ENCODE measurements around the gene RPL37A.
"Not testable (repeated sequence)": the region's sequence is repeated elsewhere in the genome, so short reads cannot be mapped to it uniquely, and the experiment has no call there.

Gene RPL37A

DNA sequence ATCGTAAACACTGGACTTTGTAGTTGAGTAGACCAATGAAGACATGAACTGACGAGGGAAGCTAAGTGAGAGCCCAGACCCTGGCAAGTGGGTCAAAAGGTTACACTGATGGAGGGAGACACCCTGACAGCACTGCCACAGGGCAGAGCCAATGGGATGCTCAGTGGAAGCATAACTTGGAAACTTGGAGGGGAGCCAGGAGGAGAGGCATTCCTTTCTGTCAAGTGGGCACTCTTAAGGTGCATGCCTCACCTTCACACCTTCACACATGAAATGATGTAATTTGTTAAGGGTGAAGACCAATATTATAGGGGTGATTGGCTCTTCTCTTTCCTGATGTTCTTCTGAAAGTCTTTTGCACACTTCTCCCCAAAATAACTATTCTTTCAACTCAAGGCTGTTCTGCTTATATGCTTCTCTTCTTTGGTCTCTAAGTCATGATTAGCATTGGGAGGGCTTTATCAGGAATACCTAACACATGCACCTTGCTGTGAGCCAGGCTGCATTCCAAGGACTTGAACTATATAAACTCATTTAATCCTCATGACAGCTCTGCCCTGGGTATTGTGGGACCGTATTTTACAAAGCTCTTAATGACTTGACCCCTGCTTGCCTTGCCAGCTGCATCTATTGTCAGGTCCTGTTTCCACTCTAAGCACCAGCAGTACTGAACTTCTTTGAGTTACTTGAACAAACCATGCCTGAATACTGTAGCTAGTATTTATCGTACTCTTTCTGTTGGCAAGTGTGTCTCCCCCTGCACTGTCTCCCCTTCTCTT, 19.0 kb downstream of the RPL37A start:
- Histone ChIP-seq H2AFZ (ENCODE audit: low read depth, low read length) (no peak overlapping the region), H4K20me1 (ENCODE audit: insufficient read depth, low read length) (no peaks in the 10 kb centered on the region), H3K36me3 (ENCODE audit: insufficient read depth, low read length) (peaks cover 11% of the 10 kb centered on the region), H3K4me2 (ENCODE audit: insufficient read depth, low read length) (no peak overlapping the region), H3K27ac (ENCODE audit: low read length) (peak overlapping the region; percentile 7), H3K4me1 (ENCODE audit: insufficient read depth, low read length) (peaks cover 19% of the 10 kb centered on the region), H3K79me2 (ENCODE audit: insufficient read depth, low read length) (peaks cover 27% of the 10 kb centered on the region), H3K9ac (ENCODE audit: low read depth, low read length) (no peak overlapping the region), H3K4me3 (ENCODE audit: low read depth in 1 of 2, low read length in 2 of 2) (no peak overlapping the region), H3K27me3 (ENCODE audit: insufficient read depth, low read length, poor library complexity) (no peaks in the 10 kb centered on the region), H3K9me3 (ENCODE audit: insufficient read depth, low read length, severe bottlenecking) (no peaks in the 10 kb centered on the region)
- no peak for DNase-seq
- ATAC-seq (ENCODE audit: insufficient read depth, low read depth), result no peak
- TF ChIP-seq CTCF (IDR thresholded peaks at IDR 0.05; ENCODE audit: borderline replicate concordance, extremely low read depth, low read length, poor library complexity, severe bottlenecking) (no peak), EZH2 (IDR thresholded peaks at IDR 0.05; ENCODE audit: borderline replicate concordance, low read depth, low read length, severe bottlenecking) (no peak)

DNA sequence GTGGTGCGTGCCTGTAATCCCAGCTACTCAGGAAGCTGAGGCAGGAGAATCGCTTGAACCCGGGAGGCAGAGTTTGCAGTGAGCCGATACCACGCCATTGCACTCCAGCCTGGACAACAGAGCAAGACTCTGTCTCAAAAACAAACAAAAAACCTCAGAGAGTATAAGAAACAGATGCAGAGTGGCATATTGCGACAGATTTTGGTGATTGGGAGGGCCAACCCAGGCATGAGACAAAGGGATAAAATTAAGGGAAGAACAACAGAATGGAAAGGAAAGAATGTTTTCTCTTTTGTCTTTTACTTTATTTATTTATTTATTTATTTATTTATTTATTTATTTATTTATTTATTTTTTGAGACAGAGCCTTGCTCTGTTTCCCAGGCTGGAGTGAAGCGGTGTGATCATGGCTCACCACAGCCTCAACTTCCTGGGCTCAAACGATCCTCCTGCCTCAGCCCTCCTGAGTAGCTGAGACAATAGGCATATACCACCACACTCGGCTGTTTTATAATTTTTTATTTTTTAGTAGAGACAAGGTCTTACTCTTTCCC, 20.0 kb downstream of the RPL37A start:
- Histone ChIP-seq H3K4me2 (ENCODE audit: insufficient read depth, low read length) (peak overlapping the region; percentile 38), H3K36me3 (ENCODE audit: insufficient read depth, low read length) (peaks cover 11% of the 10 kb centered on the region), H3K79me2 (ENCODE audit: insufficient read depth, low read length) (peaks cover 27% of the 10 kb centered on the region), H3K4me1 (ENCODE audit: insufficient read depth, low read length) (peaks cover 19% of the 10 kb centered on the region), H3K4me3 (ENCODE audit: low read depth in 1 of 2, low read length in 2 of 2) (0 out of 4 replicates have a peak overlapping the region, but pooled peaks of 1 of the 2 experiments have one; percentile 10), H3K27ac (ENCODE audit: low read length) (peak overlapping the region; percentile 71)
- H3K9ac ChIP-seq (ENCODE audit: low read depth, low read length); H4K20me1 ChIP-seq (ENCODE audit: insufficient read depth, low read length); H2AFZ ChIP-seq (ENCODE audit: low read depth, low read length); DNase-seq; H3K9me3 ChIP-seq (ENCODE audit: insufficient read depth, low read length, severe bottlenecking); H3K27me3 ChIP-seq (ENCODE audit: insufficient read depth, low read length, poor library complexity): not testable (repeated sequence)
- ATAC-seq (ENCODE audit: insufficient read depth, low read depth), result peak; percentile 35; the same call in 1 of the 3 replicates

GRCh38 chr2:216519154-216519762, 20.6 kb downstream of the RPL37A start:
- H3K79me2 ChIP-seq (ENCODE audit: insufficient read depth, low read length), result peaks cover 27% of the 10 kb centered on the region
- H3K9ac ChIP-seq (ENCODE audit: low read depth, low read length), result peak overlapping the region; percentile 17; the same call in 1 of the 2 replicates
- H4K20me1 ChIP-seq (ENCODE audit: insufficient read depth, low read length), result no peaks in the 10 kb centered on the region
- H3K36me3 ChIP-seq (ENCODE audit: insufficient read depth, low read length), result peaks cover 11% of the 10 kb centered on the region
- H2AFZ ChIP-seq (ENCODE audit: low read depth, low read length), result no peak overlapping the region
- no peak for TF ChIP-seq EZH2 (IDR thresholded peaks at IDR 0.05; ENCODE audit: borderline replicate concordance, low read depth, low read length, severe bottlenecking)
- TF ChIP-seq CTCF (IDR thresholded peaks at IDR 0.05; ENCODE audit: borderline replicate concordance, extremely low read depth, low read length, poor library complexity, severe bottlenecking), result peak; percentile 94
- no peaks in the 10 kb centered on the region for H3K9me3 ChIP-seq (ENCODE audit: insufficient read depth, low read length, severe bottlenecking)
- ATAC-seq (ENCODE audit: insufficient read depth, low read depth) (peak; percentile 94), DNase-seq (peak; percentile 79)
- peak overlapping the region; percentile 38 for H3K4me2 ChIP-seq (ENCODE audit: insufficient read depth, low read length)
- peaks cover 19% of the 10 kb centered on the region for H3K4me1 ChIP-seq (ENCODE audit: insufficient read depth, low read length)
- H3K27me3 ChIP-seq (ENCODE audit: insufficient read depth, low read length, poor library complexity), result no peaks in the 10 kb centered on the region
- H3K4me3 ChIP-seq (ENCODE audit: low read depth in 1 of 2, low read length in 2 of 2), result peak overlapping the region in 1 of 2 experiments; percentile 10; a peak in 1 of 4 replicates
- H3K27ac ChIP-seq (ENCODE audit: low read length), result peak overlapping the region; percentile 73

DNA sequence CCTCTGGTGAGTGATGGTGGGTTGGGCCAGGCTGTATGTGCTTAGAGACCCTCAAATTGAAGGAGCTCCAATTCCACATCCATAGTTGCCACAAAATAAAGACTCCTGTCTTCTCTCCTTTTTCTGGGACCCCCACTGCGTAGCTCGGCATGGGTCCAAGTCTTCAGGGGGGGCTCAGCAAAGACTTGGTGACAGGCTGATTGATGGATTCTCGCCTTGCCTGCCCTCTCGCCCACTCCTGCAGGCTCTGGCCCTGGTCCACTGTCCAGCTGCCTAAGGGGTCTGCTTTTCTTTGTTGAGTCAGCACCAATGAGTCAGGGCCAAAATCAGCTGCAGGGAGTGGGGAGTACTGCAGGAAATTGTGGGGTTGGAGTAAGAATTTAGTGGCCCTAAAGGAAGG, 21.5 kb downstream of the RPL37A start:
- Histone ChIP-seq H3K27me3 (ENCODE audit: insufficient read depth, low read length, poor library complexity) (no peaks in the 10 kb centered on the region), H4K20me1 (ENCODE audit: insufficient read depth, low read length) (no peaks in the 10 kb centered on the region), H3K27ac (ENCODE audit: low read length) (peak overlapping the region; percentile 73), H3K4me2 (ENCODE audit: insufficient read depth, low read length) (no peak overlapping the region), H3K4me3 (ENCODE audit: low read depth in 1 of 2, low read length in 2 of 2) (no peak overlapping the region), H2AFZ (ENCODE audit: low read depth, low read length) (no peak overlapping the region), H3K36me3 (ENCODE audit: insufficient read depth, low read length) (peaks cover 11% of the 10 kb centered on the region), H3K9ac (ENCODE audit: low read depth, low read length) (no peak overlapping the region), H3K79me2 (ENCODE audit: insufficient read depth, low read length) (peaks cover 27% of the 10 kb centered on the region), H3K9me3 (ENCODE audit: insufficient read depth, low read length, severe bottlenecking) (no peaks in the 10 kb centered on the region), H3K4me1 (ENCODE audit: insufficient read depth, low read length) (peaks cover 19% of the 10 kb centered on the region)
- TF ChIP-seq EZH2 (IDR thresholded peaks at IDR 0.05; ENCODE audit: borderline replicate concordance, low read depth, low read length, severe bottlenecking) (no peak), CTCF (IDR thresholded peaks at IDR 0.05; ENCODE audit: borderline replicate concordance, extremely low read depth, low read length, poor library complexity, severe bottlenecking) (no peak)
- ATAC-seq (ENCODE audit: insufficient read depth, low read depth) (no peak), DNase-seq (no peak)
